Stomach (tissue), 9 donors: ENCODE measurements around the gene GNE. TPM values are rescaled to one million over a fixed set of nuclear protein-coding genes. Genes with fewer than 3 reads are reported as not detected.

Source experiments
- DNase-seq, 2 donors: peaks; one replicate each; pipeline versions ENCODE4 v3.0.0 to v3.0.0-alpha.2; 2013 to 2019
- H3K27ac ChIP-seq, 5 donors: fragments of 200-600 bp in 4 of 5; sonication (generic) in 4 of 5; one replicate each; pipeline ENCODE4 v1.5.1; 2013 to 2019; ENCODE audit warnings: mild to moderate bottlenecking in 1 of 5, moderate library complexity in 1 of 5
- H3K27me3 ChIP-seq, 3 donors: fragments of 200-600 bp; sonication (generic); one replicate each; pipeline ENCODE4 v1.5.1; 2017 to 2019; ENCODE audit warnings: mixed run types in 1 of 3
- H3K36me3 ChIP-seq, 4 donors: fragments of 200-600 bp; sonication (generic); 1 replicate in 3 of 4; 2 replicates in 1 of 4; pipeline ENCODE4 v1.5.1; 2016 to 2019
- H3K4me1 ChIP-seq, 4 donors: fragments of 200-600 bp; sonication (generic); one replicate each; pipeline ENCODE4 v1.5.1; 2016 to 2019
- H3K4me3 ChIP-seq, 4 donors: fragments of 200-600 bp; sonication (generic) in 3 of 4; one replicate each; pipeline ENCODE4 v1.5.1; 2016 to 2019; ENCODE audit warnings: mild to moderate bottlenecking in 1 of 4
- H3K9me3 ChIP-seq, 4 donors: fragments of 200-600 bp; sonication (generic); one replicate each; pipeline ENCODE4 v1.5.1; 2016 to 2019
- EP300 ChIP-seq: sonication (generic); formaldehyde crosslinking; IDR thresholded peaks from one replicate; pipeline ENCODE4 v1.6.1; 2017; ENCODE audit warnings: antibody characterized with exemption
- POLR2A ChIP-seq, 4 donors: fragments of 450-650 bp; IDR thresholded peaks; one replicate each; pipeline ENCODE4 v1.6.1; 2016; ENCODE audit warnings: antibody characterized with exemption in 4 of 4, control low read depth in 2 of 4, mild to moderate bottlenecking in 1 of 4, moderate library complexity in 1 of 4
- POLR2AphosphoS5 ChIP-seq, 3 donors: sonication (generic); formaldehyde crosslinking; IDR thresholded peaks; one replicate each; pipeline ENCODE4 v1.6.1; 2016; ENCODE audit warnings: antibody characterized with exemption in 3 of 3
- WGBS, 5 donors: extraction: QIAGEN DNeasy Blood & Tissue Kit in 3 of 5; methylation state at CpG; one replicate each; pipeline versions ENCODE4 v1.1.5 to v1.1.7; 2013 to 2018; 5-methylcytosine and 5-hydroxymethylcytosine counted together
- intact Hi-C: fragments of 100-400 bp; cut with DNase I; formaldehyde crosslinking; loops from one replicate; pipeline ENCODE4 v1.15.1; 2023; ENCODE audit warnings: low total_unique reads
- polyA plus RNA-seq, 3 donors: library from polyadenylated mRNA; stranded (reverse); fragments of 200-250 nt; gene quantifications; one replicate each; pipeline ENCODE4 v1.2.3, GENCODE V29; 2013
- small RNA-seq, 4 donors: library from RNA; depleted of rRNA; stranded (forward); fragments of <200 nt; gene quantifications; one replicate each; pipeline ENCODE3, GENCODE V24; 2016
- total RNA-seq, 5 donors: library from RNA; depleted of rRNA; stranded (reverse); fragments of >200 nt; gene quantifications; one replicate each; pipeline versions ENCODE4 v1.1.0 to v1.2.3, GENCODE V29; 2014 to 2016
- TF ChIP-seq, protein P1 (sequence below), 7 experiments: fragments of 450-650 bp in 4 of 7; fragments of 200-600 bp in 3 of 7; sonication (generic) in 3 of 7; IDR thresholded peaks; one replicate each; pipeline ENCODE4 v1.5.1; 2016 to 2019; ENCODE audit warnings: antibody characterized with exemption in 7 of 7, control low read depth in 2 of 7, mild to moderate bottlenecking in 1 of 7
- donor health status: healthy with polysubstance abuse.
- donor health status: Bipolar disorder and iron deficiency.
- donor health status: healthy.

The GNE gene
- total and polyA plus RNA-seq, 8 donors = 2.3 to 63.1 (median 11.4) TPM

DNA sequence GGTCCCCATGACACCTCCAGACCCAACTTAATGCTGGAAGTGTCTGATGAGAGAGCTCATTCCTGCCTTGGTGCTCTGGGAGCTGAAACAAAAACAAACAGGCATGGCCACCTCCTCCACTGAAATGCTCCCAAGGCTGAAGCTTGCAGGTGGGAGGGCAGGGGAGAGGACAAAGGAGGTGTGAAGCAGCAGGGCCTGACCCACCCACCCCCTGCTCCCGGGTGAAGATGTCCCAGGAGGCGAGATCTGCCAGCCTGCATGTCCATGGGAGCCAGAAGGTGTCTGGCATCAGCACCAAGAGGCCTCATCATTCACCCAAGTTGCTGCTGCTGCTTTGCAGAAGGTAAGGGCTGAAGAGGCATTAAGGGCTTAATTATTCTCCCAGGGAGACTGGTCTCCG lies 93.3 kb downstream of the GNE start:
- no peak for TF ChIP-seq EP300
- TF ChIP-seq, protein P1, sequence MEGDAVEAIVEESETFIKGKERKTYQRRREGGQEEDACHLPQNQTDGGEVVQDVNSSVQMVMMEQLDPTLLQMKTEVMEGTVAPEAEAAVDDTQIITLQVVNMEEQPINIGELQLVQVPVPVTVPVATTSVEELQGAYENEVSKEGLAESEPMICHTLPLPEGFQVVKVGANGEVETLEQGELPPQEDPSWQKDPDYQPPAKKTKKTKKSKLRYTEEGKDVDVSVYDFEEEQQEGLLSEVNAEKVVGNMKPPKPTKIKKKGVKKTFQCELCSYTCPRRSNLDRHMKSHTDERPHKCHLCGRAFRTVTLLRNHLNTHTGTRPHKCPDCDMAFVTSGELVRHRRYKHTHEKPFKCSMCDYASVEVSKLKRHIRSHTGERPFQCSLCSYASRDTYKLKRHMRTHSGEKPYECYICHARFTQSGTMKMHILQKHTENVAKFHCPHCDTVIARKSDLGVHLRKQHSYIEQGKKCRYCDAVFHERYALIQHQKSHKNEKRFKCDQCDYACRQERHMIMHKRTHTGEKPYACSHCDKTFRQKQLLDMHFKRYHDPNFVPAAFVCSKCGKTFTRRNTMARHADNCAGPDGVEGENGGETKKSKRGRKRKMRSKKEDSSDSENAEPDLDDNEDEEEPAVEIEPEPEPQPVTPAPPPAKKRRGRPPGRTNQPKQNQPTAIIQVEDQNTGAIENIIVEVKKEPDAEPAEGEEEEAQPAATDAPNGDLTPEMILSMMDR (IDR thresholded peaks at IDR 0.05) = no peak
- TF ChIP-seq POLR2AphosphoS5 (IDR thresholded peaks at IDR 0.05) = no peak
- TF ChIP-seq POLR2A (IDR thresholded peaks at IDR 0.05) = no peak
- 59 to 71% (median 66%) methylated on average over 3 of the region's 3 CpGs for WGBS, 5 donors
- intact Hi-C loops = loop anchor here (5.0 kb wide), 1 partner anchor 63 kb away; no protein-coding TSS in a partner anchor
- H3K4me3 ChIP-seq = no peak overlapping the region
- H3K9me3 ChIP-seq = no peaks in the 10 kb centered on the region
- DNase-seq = peak in 1 of 2 donors; percentile 31
- peaks cover 0 to 6% (median 0%) of the 10 kb centered on the region in 3 donors for H3K27me3 ChIP-seq
- H3K36me3 ChIP-seq = no peaks in the 10 kb centered on the region
- H3K4me1 ChIP-seq = peaks cover 7 to 53% (median 26%) of the 10 kb centered on the region in 4 donors
- peak overlapping the region in 3 of 5 donors; percentile 57 to 83 (median 77) for H3K27ac ChIP-seq

Small RNAs within 50 kb of the gene (small RNA-seq; reads per million reads assigned to genes)
- 0 reads per million in 4 donors for gene RNU4-53P

Other genes starting within 250 kb of the GNE start
- gene RECK, start 221.5 kb downstream of the GNE start, total RNA-seq = 10 to 100 TPM in 3 of 5 donors, 1 to 10 TPM in 2; 4.3 to 19.3 (median 13.3) TPM
- 1 to 10 TPM; 2.3 to 4.7 (median 2.3) TPM for gene RECK, start 221.5 kb downstream of the GNE start, polyA plus RNA-seq
- gene GLIPR2, start 121.7 kb downstream of the GNE start, total RNA-seq = 10 to 100 TPM in 4 of 5 donors, 1 to 10 TPM in 1; 3.5 to 40.6 (median 33.5) TPM
- 10 to 100 TPM; 22.0 to 37.9 (median 32.1) TPM for gene GLIPR2, start 121.7 kb downstream of the GNE start, polyA plus RNA-seq
- 1 to 10 TPM in 2 of 5 donors, under 1 TPM in 1, not detected in 2; 0.45 to 1.3 (median 1.2) TPM for gene CCIN, start 89.1 kb downstream of the GNE start, total RNA-seq
- under 1 TPM in 2 of 3 donors, not detected in 1; 0.08 to 0.31 TPM for gene CCIN, start 89.1 kb downstream of the GNE start, polyA plus RNA-seq
- gene CLTA, start 67.5 kb downstream of the GNE start, total RNA-seq = 100 to 1,000 TPM in 3 of 5 donors, 10 to 100 TPM in 2; 25.1 to 890 (median 117) TPM
- gene CLTA, start 67.5 kb downstream of the GNE start, polyA plus RNA-seq = 100 to 1,000 TPM; 164 to 322 (median 196) TPM
- gene RNF38, start 141.8 kb upstream of the GNE start, total RNA-seq = 10 to 100 TPM; 15.2 to 33.2 (median 22.9) TPM
- 10 to 100 TPM in 1 of 3 donors, 1 to 10 TPM in 2; 7.3 to 10.4 (median 8.0) TPM for gene RNF38, start 141.8 kb upstream of the GNE start, polyA plus RNA-seq